SH-SY5Y (cell line): Measurements from ENCODE around the gene CPXM2.

ENCODE experiments used
- GATA2 ChIP-seq: IDR thresholded peaks from 2 replicates; pipeline ENCODE4 v1.6.1; 2011; ENCODE audit warnings: mild to moderate bottlenecking, low read depth, low read length
- GATA3 ChIP-seq: IDR thresholded peaks from 2 replicates; pipeline ENCODE4 v1.6.1; 2011; ENCODE audit warnings: low read depth, mild to moderate bottlenecking, low read length, moderate library complexity

CPXM2 gene

GRCh38 chr10:123726381-123726780 is 165.2 kb downstream of the CPXM2 start:
- no peak for TF ChIP-seq GATA3
- TF ChIP-seq GATA2, result no peak

- TF ChIP-seq GATA2, result no peak
Measured at GRCh38 chr10:123724747-123725146, 166.9 kb downstream of the CPXM2 start.

- TF ChIP-seq GATA2 (no peak), GATA3 (no peak)
Measured at GRCh38 chr10:123722351-123722750, 169.3 kb downstream of the CPXM2 start.

- no peak for TF ChIP-seq GATA2
- TF ChIP-seq GATA3, result no peak
Measured at GRCh38 chr10:123721441-123722049, 170.1 kb downstream of the CPXM2 start.

- TF ChIP-seq GATA3 (no peak), GATA2 (no peak)
Measured at GRCh38 chr10:123720536-123720935, 171.1 kb downstream of the CPXM2 start.

DNA sequence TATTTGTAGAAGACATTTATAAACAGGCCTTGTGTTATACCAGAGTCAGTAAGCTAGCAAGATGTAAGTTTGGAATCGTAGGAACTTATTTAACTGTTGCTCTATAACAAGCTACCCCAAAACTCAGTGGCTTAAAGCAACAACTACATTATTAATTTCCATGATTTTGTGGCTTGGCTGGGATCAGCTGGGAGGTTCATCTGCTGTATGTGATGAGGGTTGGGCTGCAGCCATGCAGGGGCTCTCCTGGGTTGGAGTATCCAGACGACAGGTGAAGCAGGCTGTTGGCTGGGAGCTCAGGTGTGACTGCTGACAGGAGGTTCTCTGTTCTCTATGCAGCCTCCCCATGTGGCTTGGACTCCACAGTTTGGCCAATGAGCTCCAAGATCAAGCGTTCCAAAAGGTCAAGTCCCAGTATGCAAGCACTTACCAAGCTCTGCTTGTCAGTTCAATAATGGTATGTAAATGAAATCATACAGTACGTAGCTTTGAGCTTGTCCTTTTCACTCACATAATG is 173.0 kb downstream of the CPXM2 start:
- no peak for TF ChIP-seq GATA2
- no peak for TF ChIP-seq GATA3

GRCh38 chr10:123717336-123717735 is 174.3 kb downstream of the CPXM2 start:
- TF ChIP-seq GATA3, result no peak
- no peak for TF ChIP-seq GATA2

- TF ChIP-seq GATA3 (no peak), GATA2 (no peak)
Measured at GRCh38 chr10:123715546-123715945, 176.1 kb downstream of the CPXM2 start.

- no peak for TF ChIP-seq GATA2
- TF ChIP-seq GATA3, result no peak
Measured at GRCh38 chr10:123706236-123706635, 185.4 kb downstream of the CPXM2 start.

- TF ChIP-seq GATA2 (no peak), GATA3 (no peak)
Measured at GRCh38 chr10:123704812-123705211, 186.8 kb downstream of the CPXM2 start.

DNA sequence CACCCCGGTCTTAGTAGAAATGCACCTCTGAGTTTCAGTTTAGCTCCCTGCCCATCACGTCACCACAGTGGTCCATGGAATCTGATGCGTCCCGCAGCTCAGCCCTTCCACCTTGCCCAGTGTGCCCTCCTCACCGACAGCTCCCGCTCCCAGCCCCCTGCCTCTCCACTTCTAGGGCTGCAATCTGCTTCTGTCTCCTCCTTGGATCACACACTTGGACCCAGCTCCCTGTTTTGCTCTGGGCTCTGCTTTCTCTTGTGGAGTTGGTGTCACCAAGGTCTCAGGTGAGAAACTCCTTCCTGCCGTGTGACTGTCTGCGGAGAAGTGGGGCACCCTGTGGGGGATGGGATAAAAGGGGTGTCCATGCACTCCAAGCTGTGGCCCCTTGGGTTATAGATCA is 187.5 kb downstream of the CPXM2 start:
- TF ChIP-seq GATA3 (no peak), GATA2 (no peak)

DNA sequence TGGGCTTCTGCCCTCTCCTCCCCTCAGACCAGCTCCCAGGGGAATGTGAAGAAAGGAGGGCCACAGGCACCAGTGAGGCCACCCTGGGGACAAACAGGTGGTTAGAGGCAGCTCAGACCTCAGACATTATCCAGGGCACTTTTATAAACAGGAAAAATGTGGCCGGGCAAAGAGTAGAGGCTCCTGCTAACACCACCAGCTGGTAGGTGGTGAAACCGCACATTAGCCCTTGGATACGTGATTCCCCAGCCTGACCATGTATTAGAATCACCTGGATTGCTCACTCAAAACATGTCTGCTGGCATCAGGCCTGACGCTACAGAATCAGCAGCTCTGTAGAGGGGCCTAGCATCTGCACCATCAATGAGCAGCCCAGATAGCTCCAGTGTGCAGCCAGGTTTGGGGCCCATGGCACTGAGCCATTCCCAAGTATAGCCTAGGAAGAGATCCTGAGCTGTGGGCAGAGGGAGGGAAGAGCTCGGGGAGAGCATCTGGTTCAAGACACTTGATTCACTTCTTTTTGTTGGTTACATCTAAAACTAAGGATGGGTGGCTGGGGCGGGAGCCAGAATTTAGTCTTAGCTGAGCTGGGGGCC is 188.3 kb downstream of the CPXM2 start:
- no peak for TF ChIP-seq GATA3
- no peak for TF ChIP-seq GATA2
